Vagina (tissue), 2 donors: Measurements from ENCODE around the gene PSEN1.

Source experiments
- CTCF ChIP-seq, 3 experiments: fragments of 450-650 bp in 2 of 3; fragments of 200-600 bp in 1 of 3; sonication (generic) in 1 of 3; IDR thresholded peaks; one replicate each; pipeline ENCODE4 v1.5.1; 2017 to 2019; ENCODE audit warnings: antibody characterized with exemption in 3 of 3, mild to moderate bottlenecking in 2 of 3, moderate library complexity in 2 of 3
- POLR2AphosphoS5 ChIP-seq, 2 donors: sonication (generic); formaldehyde crosslinking; IDR thresholded peaks; one replicate each; pipeline ENCODE4 v1.9.0; 2017; ENCODE audit warnings: antibody characterized with exemption in 2 of 2, mild to moderate bottlenecking in 2 of 2, low read depth in 1 of 2; ENCODE audit not compliant: insufficient read depth in 1 of 2

GRCh38 chr14:73263606-73264005 is 127.3 kb downstream of the PSEN1 start:
- TF ChIP-seq POLR2AphosphoS5 (IDR thresholded peaks at IDR 0.05; ENCODE audit: insufficient read depth in 1 of 2, low read depth in 1 of 2): no peak
- no peak for TF ChIP-seq CTCF (IDR thresholded peaks at IDR 0.05)
